ENCODE data around the gene TCF25.

DNA sequence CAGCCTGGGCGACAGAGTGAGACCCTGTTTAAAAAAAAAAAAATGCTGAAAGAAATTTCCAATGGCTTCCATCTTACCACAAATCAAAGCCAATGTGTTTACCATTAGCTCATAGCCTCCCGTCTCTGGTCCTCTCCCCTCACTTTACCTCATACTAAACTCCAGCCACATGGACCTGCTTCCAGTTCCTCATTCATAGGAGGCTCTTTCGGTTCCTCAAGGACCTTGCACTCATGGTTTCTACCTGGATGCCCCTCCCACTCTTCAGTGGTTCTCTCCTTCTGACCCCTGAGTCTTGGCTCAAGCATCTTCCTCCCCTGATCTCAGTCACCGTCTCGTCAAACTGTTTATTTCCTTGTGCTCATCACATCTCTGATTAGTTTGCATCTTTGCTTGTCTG, 71.4 kb downstream of the TCF25 start:
- TF ChIP-seq CTCF (conservative IDR thresholded peaks at IDR 0.05): no peak
- TF ChIP-seq ZFX (IDR thresholded peaks at IDR 0.05): no peak

Data from C4-2B (cell line).